NCI-H526 treated with DMSO at 0.1 percent for 48 hours (cell line): ENCODE results near the gene PPP1R15B.
"Not testable (repeated sequence)": the region's sequence is repeated elsewhere in the genome, so short reads cannot be mapped to it uniquely, and the experiment has no call there.

Source experiments
- DNase-seq: peaks from one replicate; lab custom pipeline; 2025; lab: John Stamatoyannopoulos, UW

The PPP1R15B gene

GRCh38 chr1:204443871-204444581 is 32.4 kb upstream of the PPP1R15B start:
- DNase-seq, result no peak

GRCh38 chr1:204443260-204443619 is 31.6 kb upstream of the PPP1R15B start:
- DNase-seq, result no peak

- DNase-seq, result no peak
Measured at GRCh38 chr1:204442376-204443259, 31.0 kb upstream of the PPP1R15B start.

- no peak for DNase-seq
Measured at GRCh38 chr1:204441558-204441957, 29.9 kb upstream of the PPP1R15B start.

- no peak for DNase-seq
Measured at GRCh38 chr1:204439621-204440375, 28.2 kb upstream of the PPP1R15B start.

GRCh38 chr1:204438628-204439027 is 27.0 kb upstream of the PPP1R15B start:
- no peak for DNase-seq

GRCh38 chr1:204437796-204438570 is 26.4 kb upstream of the PPP1R15B start:
- DNase-seq, result no peak

- DNase-seq, result no peak
Measured at GRCh38 chr1:204435872-204436271, 24.3 kb upstream of the PPP1R15B start.

GRCh38 chr1:204435381-204435831 is 23.8 kb upstream of the PPP1R15B start:
- no peak for DNase-seq

GRCh38 chr1:204434116-204434755 is 22.6 kb upstream of the PPP1R15B start:
- no peak for DNase-seq

- no peak for DNase-seq
Measured at GRCh38 chr1:204432708-204433107, 21.1 kb upstream of the PPP1R15B start.

- peak; percentile 9 for DNase-seq
Measured at GRCh38 chr1:204431310-204432184, 19.9 kb upstream of the PPP1R15B start.

GRCh38 chr1:204429746-204430145 is 18.1 kb upstream of the PPP1R15B start:
- no peak for DNase-seq

- no peak for DNase-seq
Measured at GRCh38 chr1:204426971-204427701, 15.5 kb upstream of the PPP1R15B start.

GRCh38 chr1:204426474-204426873 is 14.9 kb upstream of the PPP1R15B start:
- DNase-seq, result no peak

GRCh38 chr1:204426035-204426436 is 14.4 kb upstream of the PPP1R15B start:
- DNase-seq, result no peak

GRCh38 chr1:204424621-204425020 is 13.0 kb upstream of the PPP1R15B start:
- DNase-seq, result no peak

- not testable (repeated sequence) for DNase-seq
Measured at GRCh38 chr1:204422061-204422705, 10.6 kb upstream of the PPP1R15B start.

GRCh38 chr1:204421441-204421840 is 9.8 kb upstream of the PPP1R15B start:
- DNase-seq, result no peak
